ENCODE results near the gene GAB2. TPM values are rescaled to one million over a fixed set of nuclear protein-coding genes. Genes with fewer than 3 reads are reported as not detected.

GAB2 gene
- total and polyA plus RNA-seq, 2 of the 13 experiments (the other 11 are each of a cell fraction or from before 2014, with no cell fraction given), result 4.1 to 8.6 TPM

GRCh38 chr11:78429209-78429608 lies 11.6 kb upstream of the GAB2 start:
- no peak overlapping the region for H2AFZ ChIP-seq (ENCODE audit: low read length)
- H3K27me3 ChIP-seq (ENCODE audit: control insufficient read depth in 1 of 2, insufficient read depth in 2 of 2, low read length in 2 of 2), result no peaks in the 10 kb centered on the region
- H3K9ac ChIP-seq (ENCODE audit: insufficient read depth, low read depth, low read length), result no peak overlapping the region
- no peaks in the 10 kb centered on the region for H3K4me1 ChIP-seq (ENCODE audit: insufficient read depth, low read length)
- FAIRE-seq (no peak), ATAC-seq (no peak), DNase-seq (ENCODE audit: low spot score) (no peak)
- no peak overlapping the region for H3K4me3 ChIP-seq (replicated peaks in 1 of 3; ENCODE audit: insufficient read depth in 1 of 3, low read depth in 2 of 3, low read length in 3 of 3)
- no peaks in the 10 kb centered on the region for H4K20me1 ChIP-seq (ENCODE audit: insufficient read depth, low read length)
- intact Hi-C loops (cut with micrococcal nuclease; ENCODE audit: unreplicated experiment), result no loop called here
- no peaks in the 10 kb centered on the region for H3K9me3 ChIP-seq (ENCODE audit: low read length)
- ChIA-PET CTCF (ENCODE audit: low intra/inter-chr PET ratio, low total read pairs) (no interaction called here), POLR2A (no interaction called here)
- no peak overlapping the region for H3K27ac ChIP-seq (ENCODE audit: extremely low read length, insufficient read depth, low read length)
- peaks cover 0 to 4% of the 10 kb centered on the region in 2 experiments; a peak in 1 of 5 replicates for H3K36me3 ChIP-seq (replicated peaks in 1 of 2; ENCODE audit: control insufficient read depth in 1 of 2, insufficient read depth in 2 of 2, low read length in 2 of 2)
- in situ Hi-C loops (cut with HindIII; ENCODE audit: extremely low pct_ligation_motif_present, low pct_unique_long_range_greater_than_20kb), result no loop called here
- no TSS peak for BruUV-seq (replicated peaks)
- no peak overlapping the region for H3K4me2 ChIP-seq (ENCODE audit: low read depth, low read length)
- no peaks in the 10 kb centered on the region for H3K79me2 ChIP-seq (ENCODE audit: insufficient read depth, low read length)
- no peak for TF ChIP-seq RAD51 (IDR thresholded peaks at IDR 0.05; ENCODE audit: borderline replicate concordance)
- no peak for TF ChIP-seq REPIN1 (CRISPR knock-in tag; IDR thresholded peaks at IDR 0.05; ENCODE audit: borderline replicate concordance, low read depth)

- no peaks in the 10 kb centered on the region for H3K27me3 ChIP-seq (ENCODE audit: control insufficient read depth in 1 of 2, insufficient read depth in 2 of 2, low read length in 2 of 2)
- no peak overlapping the region for H3K9ac ChIP-seq (ENCODE audit: insufficient read depth, low read depth, low read length)
- ATAC-seq (no peak), DNase-seq (ENCODE audit: low spot score) (no peak), FAIRE-seq (no peak)
- H3K79me2 ChIP-seq (ENCODE audit: insufficient read depth, low read length), result no peaks in the 10 kb centered on the region
- intact Hi-C loops (cut with micrococcal nuclease; ENCODE audit: unreplicated experiment), result no loop called here
- H4K20me1 ChIP-seq (ENCODE audit: insufficient read depth, low read length), result no peaks in the 10 kb centered on the region
- H2AFZ ChIP-seq (ENCODE audit: low read length), result no peak overlapping the region
- no peaks in the 10 kb centered on the region for H3K4me1 ChIP-seq (ENCODE audit: insufficient read depth, low read length)
- no peaks in the 10 kb centered on the region for H3K9me3 ChIP-seq (ENCODE audit: low read length)
- ChIA-PET CTCF (ENCODE audit: low intra/inter-chr PET ratio, low total read pairs) (no interaction called here), POLR2A (no interaction called here)
- no TSS peak for BruUV-seq (replicated peaks)
- 94% methylated on average over 3 of the region's 3 CpGs for WGBS (ENCODE audit: low lambda C conversion rate)
- peaks cover 0 to 4% of the 10 kb centered on the region in 2 experiments; a peak in 1 of 5 replicates for H3K36me3 ChIP-seq (replicated peaks in 1 of 2; ENCODE audit: control insufficient read depth in 1 of 2, insufficient read depth in 2 of 2, low read length in 2 of 2)
- H3K4me3 ChIP-seq (replicated peaks in 1 of 3; ENCODE audit: insufficient read depth in 1 of 3, low read depth in 2 of 3, low read length in 3 of 3), result no peak overlapping the region
- no peak overlapping the region for H3K27ac ChIP-seq (ENCODE audit: extremely low read length, insufficient read depth, low read length)
- in situ Hi-C loops (cut with HindIII; ENCODE audit: extremely low pct_ligation_motif_present, low pct_unique_long_range_greater_than_20kb), result no loop called here
- no peak overlapping the region for H3K4me2 ChIP-seq (ENCODE audit: low read depth, low read length)
- TF ChIP-seq, protein P1, sequence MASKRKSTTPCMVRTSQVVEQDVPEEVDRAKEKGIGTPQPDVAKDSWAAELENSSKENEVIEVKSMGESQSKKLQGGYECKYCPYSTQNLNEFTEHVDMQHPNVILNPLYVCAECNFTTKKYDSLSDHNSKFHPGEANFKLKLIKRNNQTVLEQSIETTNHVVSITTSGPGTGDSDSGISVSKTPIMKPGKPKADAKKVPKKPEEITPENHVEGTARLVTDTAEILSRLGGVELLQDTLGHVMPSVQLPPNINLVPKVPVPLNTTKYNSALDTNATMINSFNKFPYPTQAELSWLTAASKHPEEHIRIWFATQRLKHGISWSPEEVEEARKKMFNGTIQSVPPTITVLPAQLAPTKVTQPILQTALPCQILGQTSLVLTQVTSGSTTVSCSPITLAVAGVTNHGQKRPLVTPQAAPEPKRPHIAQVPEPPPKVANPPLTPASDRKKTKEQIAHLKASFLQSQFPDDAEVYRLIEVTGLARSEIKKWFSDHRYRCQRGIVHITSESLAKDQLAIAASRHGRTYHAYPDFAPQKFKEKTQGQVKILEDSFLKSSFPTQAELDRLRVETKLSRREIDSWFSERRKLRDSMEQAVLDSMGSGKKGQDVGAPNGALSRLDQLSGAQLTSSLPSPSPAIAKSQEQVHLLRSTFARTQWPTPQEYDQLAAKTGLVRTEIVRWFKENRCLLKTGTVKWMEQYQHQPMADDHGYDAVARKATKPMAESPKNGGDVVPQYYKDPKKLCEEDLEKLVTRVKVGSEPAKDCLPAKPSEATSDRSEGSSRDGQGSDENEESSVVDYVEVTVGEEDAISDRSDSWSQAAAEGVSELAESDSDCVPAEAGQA (IDR thresholded peaks at IDR 0.05; ENCODE audit: low read depth), result no peak
- TF ChIP-seq, protein P1 (CRISPR knock-in tag; IDR thresholded peaks at IDR 0.05; ENCODE audit: borderline replicate concordance), result no peak
- TF ChIP-seq PBX2 (CRISPR knock-in tag; IDR thresholded peaks at IDR 0.05) (no peak), ZNF30 (CRISPR knock-in tag; IDR thresholded peaks at IDR 0.05) (no peak), ZSCAN20 (CRISPR knock-in tag; IDR thresholded peaks at IDR 0.05; ENCODE audit: borderline replicate concordance) (no peak), CENPT (CRISPR knock-in tag; IDR thresholded peaks at IDR 0.05; ENCODE audit: low read depth) (no peak), SYNCRIP (IDR thresholded peaks at IDR 0.05; ENCODE audit: insufficient read depth, low read depth, low read length) (no peak), ZNF232 (CRISPR knock-in tag; IDR thresholded peaks at IDR 0.05; ENCODE audit: borderline replicate concordance) (no peak), DNMT3B (CRISPR knock-in tag; conservative IDR thresholded peaks at IDR 0.05) (no peak), RXRB (CRISPR knock-in tag; IDR thresholded peaks at IDR 0.05; ENCODE audit: borderline replicate concordance) (no peak), TOPORS (CRISPR knock-in tag; IDR thresholded peaks at IDR 0.05) (no peak), ZNF343 (CRISPR knock-in tag; IDR thresholded peaks at IDR 0.05) (no peak)
Observed at GRCh38 chr11:78428773-78429172, 11.2 kb upstream of the GAB2 start.
